ENCODE measurements around the gene TTLL12. TPM values are rescaled to one million over a fixed set of nuclear protein-coding genes. Genes with fewer than 3 reads are reported as not detected.
A peak's percentile ranks its signal among the peaks of the same experiment; 100 is the strongest.

The TTLL12 gene
- total RNA-seq, 1 experiment from 2014 or later = 50.4 TPM

GRCh38 chr22:43200031-43200430 is 13.1 kb upstream of the TTLL12 start:
- Histone ChIP-seq H3K27me3 (replicated peaks) (no peaks in the 10 kb centered on the region), H3K4me1 (replicated peaks) (peaks cover 25% of the 10 kb centered on the region), H3K27ac (no peak overlapping the region), H3K9me3 (replicated peaks) (no peaks in the 10 kb centered on the region; the same call in 1 of the 2 replicates), H3K4me3 (no peak overlapping the region), H3K36me3 (no peaks in the 10 kb centered on the region)
- no peak for DNase-seq (ENCODE audit: low read depth in 1 of 2, low spot score in 2 of 2)

- no peak for DNase-seq (ENCODE audit: low read depth in 1 of 2, low spot score in 2 of 2)
- Histone ChIP-seq H3K4me3 (no peak overlapping the region), H3K27ac (no peak overlapping the region), H3K27me3 (replicated peaks) (no peaks in the 10 kb centered on the region), H3K4me1 (replicated peaks) (peaks cover 25% of the 10 kb centered on the region), H3K36me3 (no peaks in the 10 kb centered on the region), H3K9me3 (replicated peaks) (no peaks in the 10 kb centered on the region; the same call in 1 of the 2 replicates)
These were observed 12.6 kb upstream of the TTLL12 start for GRCh38 chr22:43199541-43199940.

- H3K27ac ChIP-seq = no peak overlapping the region
- no peaks in the 10 kb centered on the region for H3K36me3 ChIP-seq
- no peaks in the 10 kb centered on the region for H3K27me3 ChIP-seq (replicated peaks)
- H3K4me1 ChIP-seq (replicated peaks) = peaks cover 25% of the 10 kb centered on the region
- H3K4me3 ChIP-seq = no peak overlapping the region
- no peaks in the 10 kb centered on the region; the same call in 1 of the 2 replicates for H3K9me3 ChIP-seq (replicated peaks)
- DNase-seq (ENCODE audit: low read depth in 1 of 2, low spot score in 2 of 2) = no peak
These were observed 12.0 kb upstream of the TTLL12 start for GRCh38 chr22:43198936-43199335.

GRCh38 chr22:43198126-43198525 is 11.2 kb upstream of the TTLL12 start:
- Histone ChIP-seq H3K27me3 (replicated peaks) (no peaks in the 10 kb centered on the region), H3K9me3 (replicated peaks) (no peaks in the 10 kb centered on the region; the same call in 1 of the 2 replicates), H3K4me3 (no peak overlapping the region), H3K36me3 (no peaks in the 10 kb centered on the region), H3K27ac (no peak overlapping the region), H3K4me1 (replicated peaks) (peaks cover 25% of the 10 kb centered on the region)
- no peak for DNase-seq (ENCODE audit: low read depth in 1 of 2, low spot score in 2 of 2)

GRCh38 chr22:43197271-43197941 is 10.5 kb upstream of the TTLL12 start:
- DNase-seq (ENCODE audit: low read depth in 1 of 2, low spot score in 2 of 2) = peak; percentile 65 to 71
- no peaks in the 10 kb centered on the region for H3K36me3 ChIP-seq
- no peak overlapping the region for H3K4me3 ChIP-seq
- H3K4me1 ChIP-seq (replicated peaks) = peaks cover 25% of the 10 kb centered on the region
- H3K9me3 ChIP-seq (replicated peaks) = no peaks in the 10 kb centered on the region; the same call in 1 of the 2 replicates
- H3K27ac ChIP-seq = peak overlapping the region; percentile 54
- no peaks in the 10 kb centered on the region for H3K27me3 ChIP-seq (replicated peaks)

GRCh38 chr22:43191831-43192230 is 4.9 kb upstream of the TTLL12 start:
- Histone ChIP-seq H3K27me3 (replicated peaks) (no peaks in the 10 kb centered on the region), H3K36me3 (peaks cover under 1% of the 10 kb centered on the region; the same call in 1 of the 2 replicates), H3K4me1 (replicated peaks) (peaks cover 34% of the 10 kb centered on the region), H3K4me3 (no peak overlapping the region), H3K9me3 (replicated peaks) (no peaks in the 10 kb centered on the region; the same call in 1 of the 2 replicates), H3K27ac (no peak overlapping the region)
- no peak for DNase-seq (ENCODE audit: low read depth in 1 of 2, low spot score in 2 of 2)

- peaks cover 6% of the 10 kb centered on the region for H3K36me3 ChIP-seq
- H3K27me3 ChIP-seq (replicated peaks) = no peaks in the 10 kb centered on the region
- no peak overlapping the region for H3K4me3 ChIP-seq
- no peaks in the 10 kb centered on the region; the same call in 1 of the 2 replicates for H3K9me3 ChIP-seq (replicated peaks)
- H3K4me1 ChIP-seq (replicated peaks) = peaks cover 45% of the 10 kb centered on the region
- peak overlapping the region; percentile 41 for H3K27ac ChIP-seq
- DNase-seq (ENCODE audit: low read depth in 1 of 2, low spot score in 2 of 2) = peak in 1 of 2 experiments; percentile 68
These were observed 2.1 kb upstream of the TTLL12 start for GRCh38 chr22:43188829-43189545.

GRCh38 chr22:43187171-43188099 is 501 bp upstream of the TTLL12 start:
- H3K27ac ChIP-seq = peak overlapping the region; percentile 85
- DNase-seq (ENCODE audit: low read depth in 1 of 2, low spot score in 2 of 2) = peak; percentile 96 to 98

GRCh38 chr22:43185860-43186261 is 1.1 kb downstream of the TTLL12 start:
- Histone ChIP-seq H3K36me3 (peaks cover 22% of the 10 kb centered on the region), H3K4me1 (replicated peaks) (peaks cover 55% of the 10 kb centered on the region), H3K27me3 (replicated peaks) (no peaks in the 10 kb centered on the region), H3K9me3 (replicated peaks) (no peaks in the 10 kb centered on the region; the same call in 1 of the 2 replicates), H3K4me3 (peak overlapping the region; percentile 98), H3K27ac (no peak overlapping the region)
- DNase-seq (ENCODE audit: low read depth in 1 of 2, low spot score in 2 of 2) = no peak

More at GRCh38 chr22:43187171-43188099, 501 bp upstream of the TTLL12 start:
- Histone ChIP-seq H3K9me3 (replicated peaks) (no peaks in the 10 kb centered on the region; the same call in 1 of the 2 replicates), H3K36me3 (peaks cover 12% of the 10 kb centered on the region), H3K27me3 (replicated peaks) (no peaks in the 10 kb centered on the region), H3K4me3 (peak overlapping the region; percentile 98), H3K4me1 (replicated peaks) (peaks cover 55% of the 10 kb centered on the region)

- H3K4me3 ChIP-seq = no peak overlapping the region
- peak overlapping the region; percentile 60 for H3K27ac ChIP-seq
- H3K4me1 ChIP-seq (replicated peaks) = peaks cover 46% of the 10 kb centered on the region
- peaks cover 44% of the 10 kb centered on the region for H3K36me3 ChIP-seq
- H3K9me3 ChIP-seq (replicated peaks) = no peaks in the 10 kb centered on the region; the same call in 1 of the 2 replicates
- peak; percentile 72 to 82 for DNase-seq (ENCODE audit: low read depth in 1 of 2, low spot score in 2 of 2)
- no peaks in the 10 kb centered on the region for H3K27me3 ChIP-seq (replicated peaks)
These were observed 3.2 kb downstream of the TTLL12 start for GRCh38 chr22:43183496-43184277.

GRCh38 chr22:43182726-43183125 is 4.2 kb downstream of the TTLL12 start:
- no peaks in the 10 kb centered on the region; the same call in 1 of the 2 replicates for H3K9me3 ChIP-seq (replicated peaks)
- peaks cover 37% of the 10 kb centered on the region for H3K4me1 ChIP-seq (replicated peaks)
- no peak overlapping the region for H3K4me3 ChIP-seq
- no peaks in the 10 kb centered on the region for H3K27me3 ChIP-seq (replicated peaks)
- peaks cover 50% of the 10 kb centered on the region for H3K36me3 ChIP-seq
- H3K27ac ChIP-seq = no peak overlapping the region
- DNase-seq (ENCODE audit: low read depth in 1 of 2, low spot score in 2 of 2) = no peak

- DNase-seq (ENCODE audit: low read depth in 1 of 2, low spot score in 2 of 2) = no peak
- H3K9me3 ChIP-seq (replicated peaks) = no peaks in the 10 kb centered on the region; the same call in 1 of the 2 replicates
- no peaks in the 10 kb centered on the region for H3K27me3 ChIP-seq (replicated peaks)
- H3K36me3 ChIP-seq = peaks cover 53% of the 10 kb centered on the region
- peaks cover 34% of the 10 kb centered on the region for H3K4me1 ChIP-seq (replicated peaks)
- H3K27ac ChIP-seq = no peak overlapping the region
- H3K4me3 ChIP-seq = no peak overlapping the region
These were observed 4.8 kb downstream of the TTLL12 start for GRCh38 chr22:43182118-43182517.

Data from SJSA1 (cell line).